Measurements from ENCODE around the gene RANBP1.

The RANBP1 gene

DNA sequence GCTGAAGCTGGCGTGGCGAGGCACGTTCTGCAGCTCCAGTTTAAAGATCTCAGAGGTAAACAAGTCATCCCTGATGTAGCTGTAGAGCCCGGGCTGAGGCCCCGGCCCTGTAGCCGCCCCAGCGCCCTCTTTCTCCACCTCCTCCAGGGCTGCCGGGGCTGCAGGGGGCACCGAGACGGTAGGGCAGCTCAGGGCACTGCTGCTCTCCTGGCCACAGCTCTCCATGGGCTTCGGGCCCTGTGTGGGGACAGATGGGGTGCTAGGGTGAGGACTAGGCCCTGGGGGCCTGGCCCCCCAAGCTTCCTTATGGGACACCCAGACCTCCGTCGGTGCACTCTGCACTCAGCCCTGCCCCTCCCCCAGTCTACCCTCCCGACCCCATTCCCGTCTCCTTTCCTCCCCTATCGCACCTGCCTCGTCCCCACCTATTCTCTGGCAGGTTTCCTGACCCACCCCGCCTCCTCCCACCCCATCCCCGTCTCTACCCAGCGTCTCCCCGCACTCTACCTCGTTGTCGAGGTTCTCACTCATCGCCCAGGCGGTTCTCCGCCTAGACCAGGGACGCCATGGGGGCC lies 559 bp downstream of the RANBP1 start:
- Histone ChIP-seq H3K27ac (peak overlapping the region; percentile 86 to 88), H3K4me1 (peaks cover 4 to 49% (median 29%) of the 10 kb centered on the region in 4 donors), H3K9me3 (no peaks in the 10 kb centered on the region), H3K36me3 (peaks cover 10 to 71% (median 55%) of the 10 kb centered on the region in 3 donors), H3K4me3 (peak overlapping the region; percentile 78 to 90), H3K27me3 (no peaks in the 10 kb centered on the region)
- TF ChIP-seq, protein P1, sequence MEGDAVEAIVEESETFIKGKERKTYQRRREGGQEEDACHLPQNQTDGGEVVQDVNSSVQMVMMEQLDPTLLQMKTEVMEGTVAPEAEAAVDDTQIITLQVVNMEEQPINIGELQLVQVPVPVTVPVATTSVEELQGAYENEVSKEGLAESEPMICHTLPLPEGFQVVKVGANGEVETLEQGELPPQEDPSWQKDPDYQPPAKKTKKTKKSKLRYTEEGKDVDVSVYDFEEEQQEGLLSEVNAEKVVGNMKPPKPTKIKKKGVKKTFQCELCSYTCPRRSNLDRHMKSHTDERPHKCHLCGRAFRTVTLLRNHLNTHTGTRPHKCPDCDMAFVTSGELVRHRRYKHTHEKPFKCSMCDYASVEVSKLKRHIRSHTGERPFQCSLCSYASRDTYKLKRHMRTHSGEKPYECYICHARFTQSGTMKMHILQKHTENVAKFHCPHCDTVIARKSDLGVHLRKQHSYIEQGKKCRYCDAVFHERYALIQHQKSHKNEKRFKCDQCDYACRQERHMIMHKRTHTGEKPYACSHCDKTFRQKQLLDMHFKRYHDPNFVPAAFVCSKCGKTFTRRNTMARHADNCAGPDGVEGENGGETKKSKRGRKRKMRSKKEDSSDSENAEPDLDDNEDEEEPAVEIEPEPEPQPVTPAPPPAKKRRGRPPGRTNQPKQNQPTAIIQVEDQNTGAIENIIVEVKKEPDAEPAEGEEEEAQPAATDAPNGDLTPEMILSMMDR (IDR thresholded peaks at IDR 0.05): no peak
- no peak for DNase-seq
- intact Hi-C loops (cut with DNase I; ENCODE audit: low total_unique reads): no loop called here

DNA sequence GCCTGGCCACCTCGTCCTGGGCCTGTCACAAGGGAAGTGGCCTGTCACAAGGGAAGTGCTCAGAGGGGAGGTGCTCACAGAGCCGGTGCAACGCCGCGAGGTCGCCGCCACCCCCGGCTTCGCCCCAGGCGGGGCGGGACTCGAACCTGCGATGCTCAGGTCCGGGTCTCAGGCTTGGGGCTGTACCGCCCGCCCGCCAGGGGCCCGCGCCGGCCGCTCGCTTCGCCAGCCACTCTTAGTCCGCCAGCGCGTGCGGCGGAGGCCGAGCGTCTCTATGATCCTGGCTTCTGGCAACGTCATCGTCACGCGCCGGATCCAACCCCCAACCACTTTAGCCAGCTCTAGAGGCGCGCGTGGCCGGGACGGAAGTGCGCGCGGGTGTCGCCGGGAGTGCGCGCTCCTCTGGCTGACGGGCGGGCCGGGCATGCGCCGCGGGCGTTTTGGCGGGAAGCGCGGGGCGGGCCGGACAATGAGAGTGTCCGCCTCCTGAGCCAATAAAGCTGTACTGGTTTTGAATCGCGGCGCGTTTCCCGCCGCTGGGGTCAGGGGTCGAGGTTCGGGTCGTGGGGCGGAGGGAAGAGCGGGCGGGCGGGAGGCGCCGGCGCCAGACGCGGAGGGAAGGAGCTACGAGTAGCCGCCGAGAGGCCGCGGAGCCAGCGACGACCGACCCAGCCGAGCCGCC lies 1.2 kb downstream of the RANBP1 start, which contains the start of gene TRMT2A:
Gene TRMT2A (minus strand): TSS at position 276 of the 682 bp plus-strand sequence. CDS start 320 bp downstream, outside the sequence.
- Histone ChIP-seq H3K27ac (peak within 1 kb of the TSS; percentile 86 to 88), H3K9me3 (no peaks in the 10 kb centered on the region), H3K36me3 (peaks cover 15 to 71% (median 60%) of the 10 kb centered on the region in 3 donors), H3K4me3 (peak within 1 kb of the TSS; percentile 78 to 90), H3K27me3 (no peaks in the 10 kb centered on the region), H3K4me1 (peaks cover 4 to 54% (median 29%) of the 10 kb centered on the region in 4 donors)
- TF ChIP-seq, protein P1 (IDR thresholded peaks at IDR 0.05): peak in 1 of 2 experiments; percentile 12
- peak; percentile 99 for DNase-seq
- intact Hi-C loops (cut with DNase I; ENCODE audit: low total_unique reads): no loop called here

DNA sequence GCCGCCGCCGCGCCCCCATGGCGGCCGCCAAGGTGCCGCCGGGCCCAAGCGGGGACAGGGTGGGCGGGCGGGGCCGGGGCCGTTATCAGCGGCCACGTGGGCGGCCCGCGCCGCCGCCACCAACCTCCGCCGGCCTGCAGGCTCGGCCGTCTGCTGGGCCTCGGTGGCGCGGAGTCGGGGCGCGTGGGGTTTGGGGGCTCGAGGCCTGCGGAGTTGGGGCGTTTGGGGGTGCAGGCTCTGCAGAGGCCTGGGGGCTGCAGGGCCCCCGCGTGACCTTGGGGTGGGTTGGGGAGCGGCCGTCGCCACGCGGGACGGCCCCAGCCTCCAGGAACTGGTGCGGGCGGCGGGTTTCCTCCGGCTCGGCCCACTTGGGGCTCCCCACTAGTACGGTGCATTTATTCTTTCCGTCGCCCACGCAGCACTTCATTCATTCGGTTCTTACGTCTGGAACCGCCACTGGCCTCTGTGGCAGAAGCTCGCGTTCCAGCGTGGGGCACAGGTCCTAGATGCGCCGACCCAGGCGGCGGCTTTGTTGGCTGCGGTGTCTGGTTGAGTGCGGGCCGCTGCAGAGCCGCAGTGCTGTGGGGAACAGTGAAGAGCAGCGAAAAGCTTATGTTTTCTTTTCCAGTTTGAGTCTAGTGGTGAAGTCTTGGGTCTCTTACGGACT lies 1.9 kb downstream of the RANBP1 start:
- H3K9me3 ChIP-seq: no peaks in the 10 kb centered on the region
- TF ChIP-seq, protein P1 (IDR thresholded peaks at IDR 0.05): no peak
- no peak for DNase-seq
- intact Hi-C loops (cut with DNase I; ENCODE audit: low total_unique reads): no loop called here
- peaks cover 15 to 68% (median 57%) of the 10 kb centered on the region in 3 donors for H3K36me3 ChIP-seq
- H3K4me1 ChIP-seq: peaks cover 4 to 58% (median 29%) of the 10 kb centered on the region in 4 donors
- peak overlapping the region; percentile 78 to 90 for H3K4me3 ChIP-seq
- H3K27me3 ChIP-seq: no peaks in the 10 kb centered on the region
- peak overlapping the region; percentile 86 to 88 for H3K27ac ChIP-seq

DNA sequence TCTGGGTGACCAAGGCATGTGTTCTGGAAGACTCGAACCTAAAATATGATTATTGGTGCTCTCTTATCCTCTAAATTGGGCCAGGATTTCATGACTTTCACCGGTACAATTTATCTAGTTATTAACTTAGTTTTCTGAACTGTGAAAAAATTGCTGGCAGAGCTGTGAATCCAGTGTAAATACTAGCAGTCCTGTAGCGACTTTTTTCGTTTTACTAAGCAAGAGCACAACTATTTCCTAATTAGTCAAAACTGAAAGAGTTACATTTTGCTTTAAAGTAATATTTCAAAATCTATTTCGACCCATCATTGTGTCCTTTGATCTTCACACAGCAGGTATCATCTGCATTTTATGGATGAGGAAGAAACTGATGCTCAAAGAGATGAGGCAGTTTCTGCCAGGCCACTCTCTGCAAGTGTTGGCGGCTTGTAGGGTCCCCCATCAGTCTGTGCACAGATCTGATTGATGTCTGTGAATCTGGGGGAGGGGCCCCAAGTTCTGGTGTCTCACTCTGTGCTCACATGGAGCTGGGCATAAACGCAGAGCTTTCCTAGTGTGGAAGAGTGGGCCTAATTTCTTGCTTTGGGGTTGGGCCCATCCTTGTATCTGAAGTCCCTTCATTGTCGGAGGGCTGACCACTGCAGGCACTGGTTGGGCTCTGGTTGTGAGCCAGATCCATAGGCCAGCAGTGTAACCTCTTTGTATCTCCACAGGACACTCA lies 2.6 kb downstream of the RANBP1 start:
- Histone ChIP-seq H3K4me1 (peaks cover 4 to 58% (median 29%) of the 10 kb centered on the region in 4 donors), H3K27me3 (no peaks in the 10 kb centered on the region), H3K27ac (peak overlapping the region; percentile 86 to 88), H3K4me3 (peak overlapping the region; percentile 78 to 90), H3K36me3 (peaks cover 15 to 63% (median 54%) of the 10 kb centered on the region in 3 donors), H3K9me3 (no peaks in the 10 kb centered on the region)
- TF ChIP-seq, protein P1 (IDR thresholded peaks at IDR 0.05): no peak
- intact Hi-C loops (cut with DNase I; ENCODE audit: low total_unique reads): no loop called here
- no peak for DNase-seq

DNA sequence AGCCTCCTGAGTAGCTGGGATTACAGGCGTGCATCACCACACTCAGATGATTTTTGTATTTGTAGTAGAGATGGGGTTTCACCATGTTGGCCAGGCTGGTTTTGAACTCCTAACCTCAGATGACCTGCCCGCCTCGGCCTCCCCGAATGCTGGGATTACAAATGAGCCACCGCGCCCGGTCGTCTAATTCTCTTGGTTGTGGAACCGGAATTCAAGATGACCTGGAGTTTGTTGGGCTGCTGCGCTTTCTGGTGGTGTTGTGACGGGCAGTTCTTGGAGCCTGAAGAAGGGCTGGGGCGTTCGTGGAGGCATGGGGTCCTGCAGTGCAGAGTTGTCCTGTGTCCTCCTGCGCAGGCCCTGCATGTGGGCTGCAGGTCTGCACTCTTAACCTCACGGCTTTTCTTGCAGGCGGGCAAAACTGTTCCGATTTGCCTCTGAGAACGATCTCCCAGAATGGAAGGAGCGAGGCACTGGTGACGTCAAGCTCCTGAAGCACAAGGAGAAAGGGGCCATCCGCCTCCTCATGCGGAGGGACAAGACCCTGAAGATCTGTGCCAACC lies 6.0 kb downstream of the RANBP1 start:
- Histone ChIP-seq H3K36me3 (peaks cover 34 to 71% (median 62%) of the 10 kb centered on the region in 3 donors), H3K27me3 (no peaks in the 10 kb centered on the region), H3K9me3 (no peaks in the 10 kb centered on the region), H3K27ac (no peak overlapping the region), H3K4me3 (no peak overlapping the region), H3K4me1 (peaks cover 4 to 43% (median 18%) of the 10 kb centered on the region in 4 donors)
- intact Hi-C loops (cut with DNase I; ENCODE audit: low total_unique reads): no loop called here
- no peak for DNase-seq
- TF ChIP-seq, protein P1 (IDR thresholded peaks at IDR 0.05): no peak
